Measurements from ENCODE around the gene ZMIZ2. TPM values are rescaled to one million over a fixed set of nuclear protein-coding genes. Genes with fewer than 3 reads are reported as not detected.
A peak's percentile ranks its signal among the peaks of the same experiment; 100 is the strongest.

Gene ZMIZ2
- total RNA-seq, 2 donors from 2014 or later, result 30.9 to 50.4 TPM

DNA sequence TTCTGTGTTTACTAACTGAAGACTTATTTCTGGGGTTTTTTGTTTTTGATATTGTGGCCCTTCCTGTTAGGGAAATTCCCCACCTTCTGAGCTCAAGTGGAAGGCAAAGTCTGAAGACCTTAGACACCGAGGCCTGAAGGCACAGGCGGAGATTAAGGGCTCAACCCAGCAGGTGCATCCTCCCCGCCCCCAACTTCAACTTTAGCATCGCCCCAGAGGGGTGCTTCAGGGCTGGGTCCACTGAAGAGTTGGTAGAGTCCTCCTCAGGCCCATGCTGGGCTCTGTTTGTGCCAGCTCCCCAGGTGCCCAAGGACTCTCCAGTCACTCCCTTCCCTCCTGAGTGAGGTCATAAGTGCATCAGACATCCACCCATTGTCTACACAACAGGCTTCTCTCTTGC is 38.4 kb downstream of the ZMIZ2 start:
- no peak for TF ChIP-seq POLR2A (IDR thresholded peaks at IDR 0.05)
- TF ChIP-seq, protein P1, sequence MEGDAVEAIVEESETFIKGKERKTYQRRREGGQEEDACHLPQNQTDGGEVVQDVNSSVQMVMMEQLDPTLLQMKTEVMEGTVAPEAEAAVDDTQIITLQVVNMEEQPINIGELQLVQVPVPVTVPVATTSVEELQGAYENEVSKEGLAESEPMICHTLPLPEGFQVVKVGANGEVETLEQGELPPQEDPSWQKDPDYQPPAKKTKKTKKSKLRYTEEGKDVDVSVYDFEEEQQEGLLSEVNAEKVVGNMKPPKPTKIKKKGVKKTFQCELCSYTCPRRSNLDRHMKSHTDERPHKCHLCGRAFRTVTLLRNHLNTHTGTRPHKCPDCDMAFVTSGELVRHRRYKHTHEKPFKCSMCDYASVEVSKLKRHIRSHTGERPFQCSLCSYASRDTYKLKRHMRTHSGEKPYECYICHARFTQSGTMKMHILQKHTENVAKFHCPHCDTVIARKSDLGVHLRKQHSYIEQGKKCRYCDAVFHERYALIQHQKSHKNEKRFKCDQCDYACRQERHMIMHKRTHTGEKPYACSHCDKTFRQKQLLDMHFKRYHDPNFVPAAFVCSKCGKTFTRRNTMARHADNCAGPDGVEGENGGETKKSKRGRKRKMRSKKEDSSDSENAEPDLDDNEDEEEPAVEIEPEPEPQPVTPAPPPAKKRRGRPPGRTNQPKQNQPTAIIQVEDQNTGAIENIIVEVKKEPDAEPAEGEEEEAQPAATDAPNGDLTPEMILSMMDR (IDR thresholded peaks at IDR 0.05), result no peak
- no peak for DNase-seq
- intact Hi-C loops (cut with DNase I), result no loop called here

DNA sequence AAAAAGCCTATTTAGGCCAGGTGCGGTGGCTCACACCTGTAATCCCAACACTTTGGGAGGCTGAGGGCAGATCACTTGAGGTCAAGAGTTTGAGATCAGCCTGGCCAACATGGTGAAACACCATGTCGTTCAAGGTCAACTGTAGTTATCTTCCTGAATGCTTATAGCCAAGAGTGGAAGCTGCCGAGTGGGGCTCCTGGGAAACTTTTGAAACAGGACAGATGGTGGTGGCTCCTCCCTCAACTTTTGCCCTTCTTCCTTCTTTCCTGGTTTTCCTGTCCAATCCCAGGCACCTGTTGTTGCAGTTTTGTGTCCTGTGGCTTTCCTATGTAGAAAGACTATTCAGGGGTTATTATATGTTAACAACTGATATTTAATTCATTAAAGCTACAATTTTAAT is 39.1 kb downstream of the ZMIZ2 start:
- DNase-seq (peak in 2 of 4 donors; percentile 54 to 60), ATAC-seq (peak; percentile 45)
- H3K4me1 ChIP-seq, result peaks cover 18% of the 10 kb centered on the region
- no peaks in the 10 kb centered on the region for H3K9me3 ChIP-seq
- no peaks in the 10 kb centered on the region for H3K36me3 ChIP-seq (replicated peaks in 1 of 2; ENCODE audit: insufficient read depth in 1 of 2, low read depth in 2 of 2)
- intact Hi-C loops (cut with DNase I), result no loop called here
- peak overlapping the region in 1 of 4 donors; percentile 37 for H3K27ac ChIP-seq
- 45 to 52% methylated on average over 3 of the region's 3 CpGs for WGBS, 2 donors
- H3K4me3 ChIP-seq, result no peak overlapping the region
- no peak for TF ChIP-seq POLR2A (IDR thresholded peaks at IDR 0.05)
- TF ChIP-seq, protein P1 (IDR thresholded peaks at IDR 0.05), result no peak
- no peaks in the 10 kb centered on the region for H3K27me3 ChIP-seq

More for the DNA sequence above, 38.4 kb downstream of the ZMIZ2 start:
- Histone ChIP-seq H3K27ac (no peak overlapping the region), H3K27me3 (no peaks in the 10 kb centered on the region), H3K4me3 (no peak overlapping the region), H3K36me3 (replicated peaks in 1 of 2; ENCODE audit: insufficient read depth in 1 of 2, low read depth in 2 of 2) (no peaks in the 10 kb centered on the region), H3K9me3 (no peaks in the 10 kb centered on the region), H3K4me1 (peaks cover 18% of the 10 kb centered on the region)
- ATAC-seq, result no peak
- WGBS, 2 donors, result 78 to 89% methylated on average over 4 of the region's 4 CpGs

DNA sequence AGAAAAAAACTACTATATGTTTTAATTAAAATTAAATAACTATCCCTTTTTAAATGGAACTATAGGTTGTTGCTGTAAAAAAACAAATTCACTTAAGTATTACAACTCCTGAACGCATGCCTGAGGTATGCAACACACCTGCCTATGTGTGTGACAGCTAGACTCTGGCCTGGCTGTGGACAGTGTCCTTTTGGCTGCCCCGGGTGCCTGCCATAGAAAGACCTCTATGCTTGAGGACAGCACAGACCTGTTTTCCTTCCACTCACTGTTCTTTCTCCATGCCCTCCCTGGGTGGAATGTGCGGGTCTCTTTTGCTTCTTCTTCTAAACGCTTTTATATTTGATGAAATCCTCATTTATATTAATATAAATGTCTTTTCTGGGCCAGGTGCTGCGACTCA is 41.3 kb downstream of the ZMIZ2 start:
- no peak for TF ChIP-seq POLR2A (IDR thresholded peaks at IDR 0.05)
- TF ChIP-seq, protein P1 (IDR thresholded peaks at IDR 0.05), result no peak
- H3K27ac ChIP-seq, result no peak overlapping the region
- 68 to 70% methylated on average over 5 of the region's 5 CpGs for WGBS, 2 donors

DNA sequence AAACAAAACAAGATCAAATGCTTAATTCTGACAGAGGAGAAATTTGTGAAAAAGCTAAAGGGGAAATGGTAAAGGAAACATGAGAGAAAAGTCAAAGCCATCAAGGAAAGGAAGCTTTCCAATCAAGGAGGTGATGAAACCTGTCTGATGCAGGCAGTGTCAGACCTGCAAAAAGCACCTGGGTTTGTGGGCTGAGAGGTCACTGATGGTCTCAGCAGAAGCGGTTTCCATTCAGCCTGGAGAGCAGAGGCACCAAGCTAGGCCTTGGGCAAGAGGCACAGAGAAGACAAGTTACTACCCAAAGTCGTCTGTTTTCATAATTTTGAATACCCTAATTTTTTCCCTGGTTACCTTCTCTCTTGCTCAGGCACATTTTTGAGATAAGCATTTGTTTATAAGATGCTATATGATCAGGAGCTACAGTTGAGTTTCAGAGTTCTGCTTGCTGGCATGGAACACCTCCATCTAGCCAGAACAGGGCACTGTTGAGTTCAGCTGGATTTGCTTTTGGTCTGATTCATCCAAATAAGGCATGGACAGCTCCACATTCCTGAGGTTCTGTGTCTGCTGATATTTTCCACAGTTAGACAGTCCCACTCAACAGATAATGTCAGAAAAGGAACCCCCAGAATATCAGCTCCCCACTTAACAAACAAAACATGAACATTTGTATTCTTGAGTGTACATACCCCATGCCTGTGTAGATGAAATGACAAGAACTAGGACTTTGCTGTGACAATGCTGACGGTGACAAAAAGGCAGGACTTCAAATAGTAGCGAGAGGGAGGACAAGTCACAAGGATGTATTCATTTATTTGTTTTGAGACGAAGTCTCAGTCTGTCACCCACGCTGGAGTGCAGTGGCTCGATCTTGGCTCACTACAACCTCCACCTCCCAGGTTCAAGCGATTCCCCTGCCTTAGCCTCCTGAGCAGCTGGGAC is 42.9 kb downstream of the ZMIZ2 start:
- no peaks in the 10 kb centered on the region for H3K27me3 ChIP-seq
- intact Hi-C loops (cut with DNase I), result no loop called here
- peaks cover 9% of the 10 kb centered on the region for H3K4me1 ChIP-seq
- no peak overlapping the region for H3K27ac ChIP-seq
- ATAC-seq (no peak), DNase-seq (no peak)
- H3K4me3 ChIP-seq, result no peak overlapping the region
- no peaks in the 10 kb centered on the region for H3K36me3 ChIP-seq (replicated peaks in 1 of 2; ENCODE audit: insufficient read depth in 1 of 2, low read depth in 2 of 2)
- no peaks in the 10 kb centered on the region for H3K9me3 ChIP-seq
- WGBS, 2 donors, result 85 to 90% methylated on average over 8 of the region's 8 CpGs
- TF ChIP-seq, protein P1 (IDR thresholded peaks at IDR 0.05), result no peak
- no peak for TF ChIP-seq POLR2A (IDR thresholded peaks at IDR 0.05)

More for the DNA sequence above, 41.3 kb downstream of the ZMIZ2 start:
- peaks cover 7% of the 10 kb centered on the region for H3K4me1 ChIP-seq
- ATAC-seq, result no peak
- no peak for DNase-seq
- H3K36me3 ChIP-seq (replicated peaks in 1 of 2; ENCODE audit: insufficient read depth in 1 of 2, low read depth in 2 of 2), result no peaks in the 10 kb centered on the region
- no peak overlapping the region for H3K4me3 ChIP-seq
- H3K9me3 ChIP-seq, result no peaks in the 10 kb centered on the region
- intact Hi-C loops (cut with DNase I), result no loop called here
- no peaks in the 10 kb centered on the region for H3K27me3 ChIP-seq
